ENCODE data around the gene PTPRM.

PTPRM gene

DNA sequence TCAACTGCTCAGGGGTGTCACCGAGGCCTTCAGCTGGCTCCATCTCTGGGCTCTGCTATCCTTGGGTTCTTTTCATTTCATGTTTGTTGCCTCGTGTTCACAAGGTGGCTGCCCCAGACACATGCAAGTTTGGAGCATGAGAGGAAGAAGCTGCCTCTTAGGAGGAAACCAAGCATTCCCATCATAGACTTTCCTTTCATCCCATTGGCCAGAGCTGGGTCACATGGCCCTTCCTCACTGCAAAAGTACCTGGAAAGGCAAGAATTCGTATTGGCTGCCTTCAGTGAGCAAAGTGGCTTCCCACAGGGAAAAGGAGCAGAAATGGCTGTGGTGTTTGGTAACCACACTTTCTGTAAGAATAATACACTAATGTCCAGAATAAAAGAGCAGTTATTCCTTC is 886.4 kb downstream of the PTPRM start:
- TF ChIP-seq BACH2 (CRISPR knock-in tag; IDR thresholded peaks at IDR 0.05; ENCODE audit: borderline replicate concordance) = no peak
- ATAC-seq = no peak

DNA sequence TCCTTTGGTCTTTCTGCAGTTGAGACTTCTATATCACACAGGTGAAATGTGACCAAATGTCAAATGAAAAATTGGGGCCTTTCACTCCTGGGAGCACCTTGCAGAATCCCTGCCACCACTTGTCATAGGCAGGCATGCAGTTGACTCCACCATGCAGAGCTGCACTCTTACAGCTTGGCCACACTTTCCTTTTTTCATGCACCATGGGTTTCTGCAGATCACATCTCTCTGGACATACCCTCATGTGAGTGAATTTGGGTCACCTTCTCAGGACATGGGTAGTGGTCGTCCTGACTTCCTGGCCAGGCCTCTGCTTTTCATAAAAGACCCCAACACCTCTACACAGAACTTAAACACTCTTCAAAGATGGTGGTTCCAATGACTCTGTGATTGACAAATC is 887.0 kb downstream of the PTPRM start:
- TF ChIP-seq, protein P1, sequence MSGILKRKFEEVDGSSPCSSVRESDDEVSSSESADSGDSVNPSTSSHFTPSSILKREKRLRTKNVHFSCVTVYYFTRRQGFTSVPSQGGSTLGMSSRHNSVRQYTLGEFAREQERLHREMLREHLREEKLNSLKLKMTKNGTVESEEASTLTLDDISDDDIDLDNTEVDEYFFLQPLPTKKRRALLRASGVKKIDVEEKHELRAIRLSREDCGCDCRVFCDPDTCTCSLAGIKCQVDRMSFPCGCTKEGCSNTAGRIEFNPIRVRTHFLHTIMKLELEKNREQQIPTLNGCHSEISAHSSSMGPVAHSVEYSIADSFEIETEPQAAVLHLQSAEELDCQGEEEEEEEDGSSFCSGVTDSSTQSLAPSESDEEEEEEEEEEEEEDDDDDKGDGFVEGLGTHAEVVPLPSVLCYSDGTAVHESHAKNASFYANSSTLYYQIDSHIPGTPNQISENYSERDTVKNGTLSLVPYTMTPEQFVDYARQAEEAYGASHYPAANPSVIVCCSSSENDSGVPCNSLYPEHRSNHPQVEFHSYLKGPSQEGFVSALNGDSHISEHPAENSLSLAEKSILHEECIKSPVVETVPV (CRISPR knock-in tag; IDR thresholded peaks at IDR 0.05) = no peak
- no peak for TF ChIP-seq RARB (CRISPR knock-in tag; IDR thresholded peaks at IDR 0.05)
- TF ChIP-seq, protein P2, sequence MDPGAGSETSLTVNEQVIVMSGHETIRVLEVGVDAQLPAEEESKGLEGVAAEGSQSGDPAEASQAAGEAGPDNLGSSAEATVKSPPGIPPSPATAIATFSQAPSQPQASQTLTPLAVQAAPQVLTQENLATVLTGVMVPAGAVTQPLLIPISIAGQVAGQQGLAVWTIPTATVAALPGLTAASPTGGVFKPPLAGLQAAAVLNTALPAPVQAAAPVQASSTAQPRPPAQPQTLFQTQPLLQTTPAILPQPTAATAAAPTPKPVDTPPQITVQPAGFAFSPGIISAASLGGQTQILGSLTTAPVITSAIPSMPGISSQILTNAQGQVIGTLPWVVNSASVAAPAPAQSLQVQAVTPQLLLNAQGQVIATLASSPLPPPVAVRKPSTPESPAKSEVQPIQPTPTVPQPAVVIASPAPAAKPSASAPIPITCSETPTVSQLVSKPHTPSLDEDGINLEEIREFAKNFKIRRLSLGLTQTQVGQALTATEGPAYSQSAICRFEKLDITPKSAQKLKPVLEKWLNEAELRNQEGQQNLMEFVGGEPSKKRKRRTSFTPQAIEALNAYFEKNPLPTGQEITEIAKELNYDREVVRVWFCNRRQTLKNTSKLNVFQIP (CRISPR knock-in tag; IDR thresholded peaks at IDR 0.05; ENCODE audit: borderline replicate concordance, low read depth) = no peak
- TF ChIP-seq ZFP3 (CRISPR knock-in tag; IDR thresholded peaks at IDR 0.05) = no peak
- TF ChIP-seq, protein P3, sequence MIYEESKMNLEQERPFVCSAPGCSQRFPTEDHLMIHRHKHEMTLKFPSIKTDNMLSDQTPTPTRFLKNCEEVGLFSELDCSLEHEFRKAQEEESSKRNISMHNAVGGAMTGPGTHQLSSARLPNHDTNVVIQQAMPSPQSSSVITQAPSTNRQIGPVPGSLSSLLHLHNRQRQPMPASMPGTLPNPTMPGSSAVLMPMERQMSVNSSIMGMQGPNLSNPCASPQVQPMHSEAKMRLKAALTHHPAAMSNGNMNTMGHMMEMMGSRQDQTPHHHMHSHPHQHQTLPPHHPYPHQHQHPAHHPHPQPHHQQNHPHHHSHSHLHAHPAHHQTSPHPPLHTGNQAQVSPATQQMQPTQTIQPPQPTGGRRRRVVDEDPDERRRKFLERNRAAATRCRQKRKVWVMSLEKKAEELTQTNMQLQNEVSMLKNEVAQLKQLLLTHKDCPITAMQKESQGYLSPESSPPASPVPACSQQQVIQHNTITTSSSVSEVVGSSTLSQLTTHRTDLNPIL (CRISPR knock-in tag; IDR thresholded peaks at IDR 0.05; ENCODE audit: low read depth) = no peak
- TF ChIP-seq TOX (CRISPR knock-in tag; IDR thresholded peaks at IDR 0.05; ENCODE audit: borderline replicate concordance) = no peak
- TF ChIP-seq ESRRG (CRISPR knock-in tag; IDR thresholded peaks at IDR 0.05) = no peak
- no peak for TF ChIP-seq CSDC2 (CRISPR knock-in tag; IDR thresholded peaks at IDR 0.05)
- no peak for TF ChIP-seq BACH2 (CRISPR knock-in tag; IDR thresholded peaks at IDR 0.05; ENCODE audit: borderline replicate concordance)
- TF ChIP-seq ZNF565 (CRISPR knock-in tag; conservative IDR thresholded peaks at IDR 0.05; ENCODE audit: low read depth) = no peak
- TF ChIP-seq ZNF70 (CRISPR knock-in tag; IDR thresholded peaks at IDR 0.05) = no peak
- TF ChIP-seq TCF4 (CRISPR knock-in tag; IDR thresholded peaks at IDR 0.05; ENCODE audit: borderline replicate concordance) = no peak
- no peak for TF ChIP-seq ZC3H10 (CRISPR knock-in tag; IDR thresholded peaks at IDR 0.05)
- TF ChIP-seq, protein P4, sequence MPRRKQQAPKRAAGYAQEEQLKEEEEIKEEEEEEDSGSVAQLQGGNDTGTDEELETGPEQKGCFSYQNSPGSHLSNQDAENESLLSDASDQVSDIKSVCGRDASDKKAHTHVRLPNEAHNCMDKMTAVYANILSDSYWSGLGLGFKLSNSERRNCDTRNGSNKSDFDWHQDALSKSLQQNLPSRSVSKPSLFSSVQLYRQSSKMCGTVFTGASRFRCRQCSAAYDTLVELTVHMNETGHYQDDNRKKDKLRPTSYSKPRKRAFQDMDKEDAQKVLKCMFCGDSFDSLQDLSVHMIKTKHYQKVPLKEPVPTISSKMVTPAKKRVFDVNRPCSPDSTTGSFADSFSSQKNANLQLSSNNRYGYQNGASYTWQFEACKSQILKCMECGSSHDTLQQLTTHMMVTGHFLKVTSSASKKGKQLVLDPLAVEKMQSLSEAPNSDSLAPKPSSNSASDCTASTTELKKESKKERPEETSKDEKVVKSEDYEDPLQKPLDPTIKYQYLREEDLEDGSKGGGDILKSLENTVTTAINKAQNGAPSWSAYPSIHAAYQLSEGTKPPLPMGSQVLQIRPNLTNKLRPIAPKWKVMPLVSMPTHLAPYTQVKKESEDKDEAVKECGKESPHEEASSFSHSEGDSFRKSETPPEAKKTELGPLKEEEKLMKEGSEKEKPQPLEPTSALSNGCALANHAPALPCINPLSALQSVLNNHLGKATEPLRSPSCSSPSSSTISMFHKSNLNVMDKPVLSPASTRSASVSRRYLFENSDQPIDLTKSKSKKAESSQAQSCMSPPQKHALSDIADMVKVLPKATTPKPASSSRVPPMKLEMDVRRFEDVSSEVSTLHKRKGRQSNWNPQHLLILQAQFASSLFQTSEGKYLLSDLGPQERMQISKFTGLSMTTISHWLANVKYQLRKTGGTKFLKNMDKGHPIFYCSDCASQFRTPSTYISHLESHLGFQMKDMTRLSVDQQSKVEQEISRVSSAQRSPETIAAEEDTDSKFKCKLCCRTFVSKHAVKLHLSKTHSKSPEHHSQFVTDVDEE (CRISPR knock-in tag; IDR thresholded peaks at IDR 0.05) = no peak
- TF ChIP-seq ARNTL (CRISPR knock-in tag; IDR thresholded peaks at IDR 0.05; ENCODE audit: borderline replicate concordance, low read depth) = no peak
- TF ChIP-seq ISL1 (CRISPR knock-in tag; IDR thresholded peaks at IDR 0.05) = no peak
- no peak for TF ChIP-seq SNAI2 (CRISPR knock-in tag; IDR thresholded peaks at IDR 0.05)
- no peak for TF ChIP-seq OSR1 (CRISPR knock-in tag; IDR thresholded peaks at IDR 0.05)
- TF ChIP-seq, protein P5, sequence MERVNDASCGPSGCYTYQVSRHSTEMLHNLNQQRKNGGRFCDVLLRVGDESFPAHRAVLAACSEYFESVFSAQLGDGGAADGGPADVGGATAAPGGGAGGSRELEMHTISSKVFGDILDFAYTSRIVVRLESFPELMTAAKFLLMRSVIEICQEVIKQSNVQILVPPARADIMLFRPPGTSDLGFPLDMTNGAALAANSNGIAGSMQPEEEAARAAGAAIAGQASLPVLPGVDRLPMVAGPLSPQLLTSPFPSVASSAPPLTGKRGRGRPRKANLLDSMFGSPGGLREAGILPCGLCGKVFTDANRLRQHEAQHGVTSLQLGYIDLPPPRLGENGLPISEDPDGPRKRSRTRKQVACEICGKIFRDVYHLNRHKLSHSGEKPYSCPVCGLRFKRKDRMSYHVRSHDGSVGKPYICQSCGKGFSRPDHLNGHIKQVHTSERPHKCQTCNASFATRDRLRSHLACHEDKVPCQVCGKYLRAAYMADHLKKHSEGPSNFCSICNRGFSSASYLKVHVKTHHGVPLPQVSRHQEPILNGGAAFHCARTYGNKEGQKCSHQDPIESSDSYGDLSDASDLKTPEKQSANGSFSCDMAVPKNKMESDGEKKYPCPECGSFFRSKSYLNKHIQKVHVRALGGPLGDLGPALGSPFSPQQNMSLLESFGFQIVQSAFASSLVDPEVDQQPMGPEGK (CRISPR knock-in tag; IDR thresholded peaks at IDR 0.05; ENCODE audit: borderline replicate concordance) = no peak
- no peak for ATAC-seq

DNA sequence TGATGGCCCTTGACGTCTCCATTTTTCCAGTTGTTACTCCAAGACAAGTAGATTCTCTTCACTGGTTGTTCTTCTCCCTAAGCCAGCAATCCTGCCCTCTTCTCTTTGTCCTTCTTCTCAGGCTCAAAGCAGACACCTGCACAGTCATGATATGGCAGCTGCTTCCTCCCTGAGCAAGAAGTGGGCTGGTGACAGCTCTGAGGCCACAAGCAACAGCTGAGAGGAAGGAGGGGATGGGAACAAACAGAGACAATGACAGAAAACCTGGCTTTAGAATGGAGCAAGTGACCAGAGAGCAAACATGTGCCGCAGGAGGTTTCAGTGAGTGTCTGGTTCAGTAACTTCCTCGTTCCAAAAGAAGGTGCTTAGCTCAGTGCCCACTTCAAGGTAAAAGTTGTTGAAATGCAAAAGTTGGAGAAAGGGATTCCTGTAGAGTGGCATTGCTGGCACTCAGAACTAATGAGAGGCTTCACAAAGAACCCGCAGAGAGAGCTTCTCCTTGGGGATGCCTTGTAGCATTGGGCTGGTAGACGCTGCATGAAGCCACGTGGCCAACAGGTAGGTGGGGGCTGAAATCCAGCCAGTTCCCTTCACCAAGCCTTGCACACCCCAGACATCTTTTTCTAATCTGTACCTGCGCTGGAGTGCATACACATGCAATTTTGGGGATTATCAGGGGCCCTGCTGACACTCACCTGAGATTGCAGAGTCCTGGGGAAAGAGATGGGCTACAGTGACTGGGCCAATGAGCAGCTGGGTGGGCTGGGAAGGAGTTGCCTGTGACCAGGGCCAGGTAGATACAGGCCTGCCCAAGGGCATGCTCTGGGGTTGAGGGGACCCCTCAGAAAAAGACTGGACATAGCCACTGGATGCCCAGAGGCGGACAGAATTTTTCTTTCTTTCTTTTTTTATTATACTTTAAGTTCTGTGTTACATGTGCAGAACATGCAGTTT is 888.8 kb downstream of the PTPRM start:
- TF ChIP-seq ZFP30 (CRISPR knock-in tag; IDR thresholded peaks at IDR 0.05) (no peak), BACH2 (CRISPR knock-in tag; IDR thresholded peaks at IDR 0.05; ENCODE audit: borderline replicate concordance) (no peak), ESRRG (CRISPR knock-in tag; IDR thresholded peaks at IDR 0.05) (no peak), RARB (CRISPR knock-in tag; IDR thresholded peaks at IDR 0.05) (no peak), SNAI2 (CRISPR knock-in tag; IDR thresholded peaks at IDR 0.05) (no peak), ISL1 (CRISPR knock-in tag; IDR thresholded peaks at IDR 0.05) (no peak), ZNF8 (CRISPR knock-in tag; IDR thresholded peaks at IDR 0.05) (no peak), ZNF70 (CRISPR knock-in tag; IDR thresholded peaks at IDR 0.05) (no peak), ZFP3 (CRISPR knock-in tag; IDR thresholded peaks at IDR 0.05) (no peak)
- TF ChIP-seq, protein P3 (CRISPR knock-in tag; IDR thresholded peaks at IDR 0.05; ENCODE audit: low read depth) = no peak
- TF ChIP-seq, protein P4 (CRISPR knock-in tag; IDR thresholded peaks at IDR 0.05) = no peak
- ATAC-seq = no peak

All from SK-N-SH treated with all-trans-retinoic acid at 6 μM for 48 hours (cell line).